SK-N-MC (cell line): Measurements from ENCODE around the gene MYO9A.

Experiments
- EZH2 ChIP-seq: fragments of 200-600 bp; sonication (generic); IDR thresholded peaks from one replicate; pipeline ENCODE4 v1.6.1; 2017; ENCODE audit warnings: antibody characterized with exemption
- FOXP2 ChIP-seq: optimal IDR thresholded peaks from 2 replicates; pipeline ENCODE3; 2011; ENCODE audit warnings: mild to moderate bottlenecking, moderate library complexity; ENCODE audit not compliant: insufficient read depth; ENCODE audit errors: extremely low read length, control extremely low read depth
- POLR2AphosphoS5 ChIP-seq: IDR thresholded peaks from 2 replicates; pipeline ENCODE4 v1.6.1; 2012; ENCODE audit warnings: mild to moderate bottlenecking, low read depth, low read length, borderline replicate concordance

- TF ChIP-seq POLR2AphosphoS5 = no peak
- TF ChIP-seq FOXP2 = no peak
- no peak for TF ChIP-seq EZH2
These were observed 40.0 kb downstream of the MYO9A start for GRCh38 chr15:72077950-72078349.
